DND-41 (cell line): ENCODE data around the gene SLC24A4.

Source experiments
- ATAC-seq: fragments of 200-7000 bp; cut with Tn5 transposase; 3 replicates; pipeline ENCODE4 v1.9.1; 2021; ENCODE audit warnings: low read depth; ENCODE audit not compliant: insufficient read depth
- DNase-seq: peaks from one replicate; pipeline ENCODE4 v3.0.0-alpha.2; 2020
- H2AFZ ChIP-seq: 2 replicates; pipeline ENCODE4 v1.6.0; 2012; ENCODE audit warnings: low read depth, low read length
- H3K27ac ChIP-seq: 2 replicates; pipeline ENCODE4 v1.5.1; 2012; ENCODE audit warnings: low read length, inconsistent platforms
- H3K27me3 ChIP-seq: fragments of 200-600 bp; sonication (generic); 2 replicates; pipeline ENCODE4 v1.6.0; 2012; ENCODE audit warnings: low read length, mild to moderate bottlenecking, inconsistent platforms; ENCODE audit not compliant: insufficient read depth, poor library complexity
- H3K36me3 ChIP-seq: 2 replicates; pipeline ENCODE4 v1.5.1; 2012; ENCODE audit warnings: low read length, inconsistent platforms; ENCODE audit not compliant: insufficient read depth
- H3K4me1 ChIP-seq: 2 replicates; pipeline ENCODE4 v1.5.1; 2012; ENCODE audit warnings: mild to moderate bottlenecking, low read length; ENCODE audit not compliant: insufficient read depth
- H3K4me2 ChIP-seq: 2 replicates; pipeline ENCODE4 v1.6.0; 2012; ENCODE audit warnings: mild to moderate bottlenecking, moderate library complexity, low read length, inconsistent platforms; ENCODE audit not compliant: insufficient read depth
- H3K4me3 ChIP-seq, 2 experiments: fragments of 200-600 bp in 1 of 2; shearing (Covaris generic) in 1 of 2; 2 replicates each; pipeline ENCODE4 v1.5.1; 2012 to 2016; ENCODE audit warnings: inconsistent platforms in 2 of 2, low read length in 2 of 2, mild to moderate bottlenecking in 2 of 2, low read depth in 1 of 2, moderate library complexity in 1 of 2
- H3K79me2 ChIP-seq: 2 replicates; pipeline ENCODE4 v1.6.0; 2012; ENCODE audit warnings: low read length, inconsistent platforms; ENCODE audit not compliant: insufficient read depth
- H3K9ac ChIP-seq: 2 replicates; pipeline ENCODE4 v1.6.0; 2012; ENCODE audit warnings: low read depth, mild to moderate bottlenecking, inconsistent platforms, low read length, moderate library complexity
- H3K9me3 ChIP-seq: 2 replicates; pipeline ENCODE4 v1.5.1; 2012; ENCODE audit warnings: low read length, moderate library complexity, mild to moderate bottlenecking, inconsistent platforms; ENCODE audit not compliant: insufficient read depth, severe bottlenecking
- H4K20me1 ChIP-seq: 2 replicates; pipeline ENCODE4 v1.6.0; 2012; ENCODE audit warnings: low read length; ENCODE audit not compliant: insufficient read depth
- CTCF ChIP-seq: IDR thresholded peaks from 2 replicates; pipeline ENCODE4 v1.5.1; 2012; ENCODE audit warnings: borderline replicate concordance, low read length, moderate library complexity, mild to moderate bottlenecking; ENCODE audit not compliant: poor library complexity, severe bottlenecking; ENCODE audit errors: extremely low read depth
- EZH2 ChIP-seq: IDR thresholded peaks from 3 replicates; pipeline ENCODE4 v1.6.1; 2012; ENCODE audit warnings: borderline replicate concordance, low read depth, mild to moderate bottlenecking, moderate library complexity, low read length, inconsistent platforms; ENCODE audit not compliant: severe bottlenecking

The SLC24A4 gene

GRCh38 chr14:92440345-92441003 lies 117.5 kb downstream of the SLC24A4 start:
- Histone ChIP-seq H3K27me3 (no peaks in the 10 kb centered on the region), H3K27ac (no peak overlapping the region), H3K36me3 (no peaks in the 10 kb centered on the region), H3K79me2 (no peaks in the 10 kb centered on the region), H3K9me3 (no peaks in the 10 kb centered on the region), H2AFZ (no peak overlapping the region), H3K4me3 (no peak overlapping the region), H4K20me1 (no peaks in the 10 kb centered on the region), H3K9ac (no peak overlapping the region), H3K4me2 (no peak overlapping the region), H3K4me1 (no peaks in the 10 kb centered on the region)
- DNase-seq (no peak), ATAC-seq (no peak)
- TF ChIP-seq EZH2 (no peak), CTCF (no peak)

GRCh38 chr14:92441751-92442504 lies 119.0 kb downstream of the SLC24A4 start:
- Histone ChIP-seq H3K36me3 (no peaks in the 10 kb centered on the region), H2AFZ (no peak overlapping the region), H3K4me3 (no peak overlapping the region), H3K9me3 (no peaks in the 10 kb centered on the region), H3K9ac (no peak overlapping the region), H3K4me1 (no peaks in the 10 kb centered on the region), H3K27me3 (no peaks in the 10 kb centered on the region), H3K27ac (no peak overlapping the region), H4K20me1 (no peaks in the 10 kb centered on the region), H3K4me2 (no peak overlapping the region), H3K79me2 (no peaks in the 10 kb centered on the region)
- ATAC-seq (no peak), DNase-seq (no peak)
- TF ChIP-seq EZH2 (no peak), CTCF (no peak)

- Histone ChIP-seq H3K27ac (no peak overlapping the region), H3K9me3 (no peaks in the 10 kb centered on the region), H3K4me2 (no peak overlapping the region), H3K4me3 (no peak overlapping the region), H3K36me3 (no peaks in the 10 kb centered on the region), H3K79me2 (no peaks in the 10 kb centered on the region), H4K20me1 (no peaks in the 10 kb centered on the region), H3K9ac (no peak overlapping the region), H2AFZ (no peak overlapping the region), H3K4me1 (no peaks in the 10 kb centered on the region), H3K27me3 (no peaks in the 10 kb centered on the region)
- ATAC-seq (no peak), DNase-seq (no peak)
- no peak for TF ChIP-seq EZH2
- no peak for TF ChIP-seq CTCF
These were observed 120.2 kb downstream of the SLC24A4 start for GRCh38 chr14:92443167-92443566.
